Upper lobe of left lung (tissue), 6 donors: ENCODE results near the gene IL9. TPM values are rescaled to one million over a fixed set of nuclear protein-coding genes. Genes with fewer than 3 reads are reported as not detected.

ENCODE experiments used
- ATAC-seq, 2 donors: fragments of 200-7000 bp; cut with Tn5 transposase; one replicate each; pipeline ENCODE4 v1.9.1; 2022; ENCODE audit warnings: mild to moderate bottlenecking in 2 of 2, moderate library complexity in 2 of 2; ENCODE audit not compliant: low FRiP score in 2 of 2
- DNase-seq, 2 donors: peaks; one replicate each; pipeline ENCODE4 v3.0.0-alpha.2; 2019 to 2020
- H3K27ac ChIP-seq, 4 donors: fragments of 200-600 bp; sonication (generic); one replicate each; pipeline ENCODE4 v1.5.1; 2016 to 2019
- H3K27me3 ChIP-seq, 4 donors: fragments of 200-600 bp; sonication (generic); one replicate each; pipeline ENCODE4 v1.5.1; 2017 to 2019
- H3K36me3 ChIP-seq, 4 donors: fragments of 200-600 bp; sonication (generic); one replicate each; pipeline ENCODE4 v1.5.1; 2016 to 2019
- H3K4me1 ChIP-seq, 4 donors: fragments of 200-600 bp; sonication (generic); one replicate each; pipeline ENCODE4 v1.5.1; 2018 to 2019
- H3K4me3 ChIP-seq, 4 donors: fragments of 200-600 bp; sonication (generic); one replicate each; pipeline ENCODE4 v1.5.1; 2017 to 2019; ENCODE audit warnings: mild to moderate bottlenecking in 2 of 4, moderate library complexity in 1 of 4
- H3K9me3 ChIP-seq, 4 donors: fragments of 200-600 bp; sonication (generic); one replicate each; pipeline ENCODE4 v1.5.1; 2018 to 2019
- EP300 ChIP-seq, 4 donors: sonication (generic); formaldehyde crosslinking; IDR thresholded peaks; one replicate each; pipeline ENCODE4 v1.5.1; 2017; ENCODE audit warnings: antibody characterized with exemption in 4 of 4, control low read depth in 2 of 4
- POLR2A ChIP-seq, 4 donors: fragments of 450-650 bp; IDR thresholded peaks; one replicate each; pipeline ENCODE4 v1.5.1; 2016 to 2017; ENCODE audit warnings: antibody characterized with exemption in 4 of 4, mild to moderate bottlenecking in 2 of 4
- POLR2AphosphoS5 ChIP-seq, 2 donors: sonication (generic); formaldehyde crosslinking; IDR thresholded peaks; one replicate each; pipeline ENCODE4 v1.5.1; 2017; ENCODE audit warnings: antibody characterized with exemption in 2 of 2
- WGBS, 2 donors: methylation state at CpG; one replicate each; pipeline ENCODE4 v1.1.5; 2017 to 2018; 5-methylcytosine and 5-hydroxymethylcytosine counted together
- total RNA-seq, 6 donors: library from RNA; depleted of rRNA in 4 of 6; stranded (reverse); fragments of >200 nt in 4 of 6; gene quantifications; one replicate each; pipeline versions ENCODE4 v1.1.0 to v1.2.1, GENCODE V29; 2016 to 2021
- TF ChIP-seq, protein P1 (sequence below), 6 experiments: fragments of 450-650 bp in 4 of 6; fragments of 200-600 bp in 2 of 6; sonication (generic) in 2 of 6; IDR thresholded peaks; one replicate each; pipeline ENCODE4 v1.5.1; 2016 to 2019; ENCODE audit warnings: antibody characterized with exemption in 6 of 6
- donor health status: DM: no; HTN: no; CAD: no; lungs with moderate emphysema.
- donor health status: DM: no; HTN: yes; CAD: no; lungs with severe emphysema.

IL9 gene
- total RNA-seq, 6 donors from 2014 or later: not detected

GRCh38 chr5:135920199-135920598 lies 24.6 kb upstream of the IL9 start:
- ATAC-seq (no peak), DNase-seq (no peak)
- TF ChIP-seq, protein P1, sequence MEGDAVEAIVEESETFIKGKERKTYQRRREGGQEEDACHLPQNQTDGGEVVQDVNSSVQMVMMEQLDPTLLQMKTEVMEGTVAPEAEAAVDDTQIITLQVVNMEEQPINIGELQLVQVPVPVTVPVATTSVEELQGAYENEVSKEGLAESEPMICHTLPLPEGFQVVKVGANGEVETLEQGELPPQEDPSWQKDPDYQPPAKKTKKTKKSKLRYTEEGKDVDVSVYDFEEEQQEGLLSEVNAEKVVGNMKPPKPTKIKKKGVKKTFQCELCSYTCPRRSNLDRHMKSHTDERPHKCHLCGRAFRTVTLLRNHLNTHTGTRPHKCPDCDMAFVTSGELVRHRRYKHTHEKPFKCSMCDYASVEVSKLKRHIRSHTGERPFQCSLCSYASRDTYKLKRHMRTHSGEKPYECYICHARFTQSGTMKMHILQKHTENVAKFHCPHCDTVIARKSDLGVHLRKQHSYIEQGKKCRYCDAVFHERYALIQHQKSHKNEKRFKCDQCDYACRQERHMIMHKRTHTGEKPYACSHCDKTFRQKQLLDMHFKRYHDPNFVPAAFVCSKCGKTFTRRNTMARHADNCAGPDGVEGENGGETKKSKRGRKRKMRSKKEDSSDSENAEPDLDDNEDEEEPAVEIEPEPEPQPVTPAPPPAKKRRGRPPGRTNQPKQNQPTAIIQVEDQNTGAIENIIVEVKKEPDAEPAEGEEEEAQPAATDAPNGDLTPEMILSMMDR (IDR thresholded peaks at IDR 0.05): no peak
- TF ChIP-seq EP300 (IDR thresholded peaks at IDR 0.05): no peak
- TF ChIP-seq POLR2A (IDR thresholded peaks at IDR 0.05): no peak
- no peak for TF ChIP-seq POLR2AphosphoS5 (IDR thresholded peaks at IDR 0.05)
- no peak overlapping the region for H3K4me3 ChIP-seq
- H3K27ac ChIP-seq: no peak overlapping the region
- H3K4me1 ChIP-seq: no peaks in the 10 kb centered on the region
- H3K36me3 ChIP-seq: no peaks in the 10 kb centered on the region
- 54 to 72% methylated on average over 3 of the region's 3 CpGs for WGBS, 2 donors
- H3K27me3 ChIP-seq: no peaks in the 10 kb centered on the region
- H3K9me3 ChIP-seq: no peaks in the 10 kb centered on the region

- ATAC-seq (no peak), DNase-seq (no peak)
- H3K27me3 ChIP-seq: no peaks in the 10 kb centered on the region
- WGBS, 2 donors: 79 to 83% methylated on average over 8 of the region's 8 CpGs
- no peak overlapping the region for H3K27ac ChIP-seq
- H3K36me3 ChIP-seq: no peaks in the 10 kb centered on the region
- TF ChIP-seq EP300 (IDR thresholded peaks at IDR 0.05) (no peak), POLR2A (IDR thresholded peaks at IDR 0.05) (no peak), POLR2AphosphoS5 (IDR thresholded peaks at IDR 0.05) (no peak)
- TF ChIP-seq, protein P1 (IDR thresholded peaks at IDR 0.05): no peak
- H3K9me3 ChIP-seq: no peaks in the 10 kb centered on the region
- H3K4me3 ChIP-seq: no peak overlapping the region
- H3K4me1 ChIP-seq: no peaks in the 10 kb centered on the region
These were observed 21.1 kb upstream of the IL9 start for GRCh38 chr5:135916638-135917263.

DNA sequence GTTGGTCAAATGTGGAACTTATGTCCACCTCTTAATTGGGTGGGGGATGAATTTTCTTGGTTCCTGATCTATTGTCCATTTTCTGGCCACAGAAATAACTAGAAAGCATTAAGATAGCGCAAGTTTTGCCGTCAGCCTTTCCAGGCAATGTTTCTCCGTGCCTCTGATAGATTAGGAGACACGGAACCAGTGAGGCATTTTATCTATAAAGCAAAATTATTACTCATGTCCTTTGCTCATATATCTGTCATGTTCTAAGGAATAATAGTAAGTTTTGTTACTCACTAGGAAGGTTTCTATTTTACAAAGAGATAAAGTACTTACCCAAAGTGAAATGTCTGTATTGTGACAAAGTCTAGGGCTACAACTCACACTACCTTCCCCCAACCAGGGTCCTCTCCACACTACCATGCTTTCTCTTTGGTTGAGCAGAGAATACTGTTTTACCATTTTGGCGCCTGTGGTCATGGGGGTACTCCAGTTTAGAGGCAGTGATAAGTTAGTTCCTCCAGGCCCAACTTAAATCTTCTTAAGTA lies 19.9 kb upstream of the IL9 start:
- ATAC-seq: no peak
- Histone ChIP-seq H3K36me3 (no peaks in the 10 kb centered on the region), H3K4me1 (no peaks in the 10 kb centered on the region), H3K27me3 (no peaks in the 10 kb centered on the region), H3K4me3 (no peak overlapping the region), H3K9me3 (no peaks in the 10 kb centered on the region), H3K27ac (no peak overlapping the region)
- 87 to 90% methylated on average over 5 of the region's 5 CpGs for WGBS, 2 donors
- no peak for TF ChIP-seq POLR2A (IDR thresholded peaks at IDR 0.05)
- TF ChIP-seq, protein P1 (IDR thresholded peaks at IDR 0.05): no peak
- TF ChIP-seq POLR2AphosphoS5 (IDR thresholded peaks at IDR 0.05): no peak
- TF ChIP-seq EP300 (IDR thresholded peaks at IDR 0.05): no peak
- DNase-seq: no peak

GRCh38 chr5:135913713-135914626 lies 18.3 kb upstream of the IL9 start:
- Histone ChIP-seq H3K27ac (no peak overlapping the region), H3K9me3 (no peaks in the 10 kb centered on the region), H3K27me3 (no peaks in the 10 kb centered on the region), H3K36me3 (no peaks in the 10 kb centered on the region), H3K4me1 (no peaks in the 10 kb centered on the region), H3K4me3 (no peak overlapping the region)
- 54 to 60% methylated on average over 4 of the region's 4 CpGs for WGBS, 2 donors
- ATAC-seq (no peak), DNase-seq (no peak)
- TF ChIP-seq, protein P1 (IDR thresholded peaks at IDR 0.05): no peak
- TF ChIP-seq POLR2A (IDR thresholded peaks at IDR 0.05) (no peak), EP300 (IDR thresholded peaks at IDR 0.05) (no peak), POLR2AphosphoS5 (IDR thresholded peaks at IDR 0.05) (no peak)
